K562 (cell line): ENCODE measurements around the gene CCDC97. TPM values are rescaled to one million over a fixed set of nuclear protein-coding genes. Genes with fewer than 3 reads are reported as not detected.

Experiments
- ATAC-seq: fragments of 200-7000 bp; cut with Tn5 transposase; 3 replicates; pipeline ENCODE4 v1.9.1; 2020; ENCODE audit warnings: moderate library complexity
- BruUV-seq: library from RNA; stranded (reverse); fragments of 400-500 nt; replicated peaks from 2 replicates; lab custom pipeline; 2021; lab: Mats Ljungman, UMichigan
- CTCF ChIA-PET: fragments of 300-600 bp; formaldehyde crosslinking; extraction: SDS; loops from one replicate; lab custom pipeline; 2021; ENCODE audit warnings: low intra/inter-chr PET ratio; lab: Yijun Ruan, JAX
- POLR2A ChIA-PET: fragments of 300-600, 350-650 bp; sonication (Branson Sonifier 250); formaldehyde crosslinking; extraction: SDS; loops from one replicate; lab custom pipeline; 2021; ENCODE audit warnings: antibody characterized with exemption, inconsistent platforms; lab: Yijun Ruan, JAX
- DNase-seq, 4 experiments: peaks; one replicate each; pipeline versions ENCODE4 v3.0.0 to v3.0.0-alpha.2; 2011 to 2018; ENCODE audit warnings: low spot score in 3 of 4, mixed read lengths in 3 of 4; ENCODE audit errors: extremely low read depth in 1 of 4
- FAIRE-seq: peaks from 2 replicates; lab custom pipeline; 2011; peaks lifted over from hg19 to GRCh38; lab: Jason Lieb, UNC
- H2AFZ ChIP-seq: 2 replicates; pipeline ENCODE4 v1.6.0; 2011; ENCODE audit warnings: low read depth, low read length, control low read depth, inconsistent platforms
- H3K27ac ChIP-seq: fragments of 200-600 bp; 3 replicates; pipeline ENCODE4 v1.8.0; 2011; ENCODE audit warnings: low read depth, mild to moderate bottlenecking, control low read depth, inconsistent platforms, low read length, moderate library complexity, mixed read lengths; ENCODE audit errors: extremely low read depth
- H3K27me3 ChIP-seq, 2 experiments: fragments of 300-600 bp in 1 of 2; 2 replicates in 1 of 2; 3 replicates in 1 of 2; pipeline versions ENCODE4 v1.6.0 to v1.8.0; 2011; ENCODE audit warnings: inconsistent platforms in 2 of 2, low read length in 2 of 2, mild to moderate bottlenecking in 1 of 2, mixed read lengths in 1 of 2, moderate library complexity in 1 of 2; ENCODE audit not compliant: control insufficient read depth in 2 of 2, insufficient read depth in 2 of 2
- H3K36me3 ChIP-seq: fragments of 300-600 bp; 3 replicates; pipeline ENCODE4 v1.8.0; 2011; ENCODE audit warnings: mild to moderate bottlenecking, low read length, inconsistent platforms; ENCODE audit not compliant: control insufficient read depth, insufficient read depth
- H3K4me1 ChIP-seq, 2 experiments: fragments of 200-600 bp in 1 of 2; replicated peaks in 1 of 2; 2 replicates in 1 of 2; 3 replicates in 1 of 2; pipeline versions ENCODE4 v1.5.1 to v1.8.0; 2011; ENCODE audit warnings: inconsistent platforms in 2 of 2, low read length in 2 of 2, mild to moderate bottlenecking in 1 of 2, mixed read lengths in 1 of 2, moderate library complexity in 1 of 2; ENCODE audit not compliant: control insufficient read depth in 2 of 2, insufficient read depth in 2 of 2
- H3K4me2 ChIP-seq: 2 replicates; pipeline ENCODE4 v1.6.1; 2011; ENCODE audit warnings: low read length, control low read depth, inconsistent platforms, mixed read lengths; ENCODE audit not compliant: insufficient read depth
- H3K4me3 ChIP-seq: fragments of 200-600 bp; sonication (generic), shearing (Covaris generic); 2 replicates; pipeline ENCODE4 v1.5.1; 2016; ENCODE audit warnings: control low read depth, inconsistent platforms
- H3K79me2 ChIP-seq: fragments of 200-600 bp; 3 replicates; pipeline ENCODE4 v1.8.0; 2011; ENCODE audit warnings: low read length, inconsistent platforms; ENCODE audit not compliant: control insufficient read depth, insufficient read depth
- H3K9ac ChIP-seq, 2 experiments: 2 replicates each; pipeline versions ENCODE4 v1.6.0 to v1.6.1; 2011; ENCODE audit warnings: low read depth in 2 of 2, low read length in 2 of 2, control low read depth in 1 of 2, inconsistent platforms in 1 of 2, mild to moderate bottlenecking in 1 of 2, mixed read lengths in 1 of 2; ENCODE audit not compliant: insufficient read depth in 1 of 2
- H3K9me1 ChIP-seq: one replicate; pipeline ENCODE4 v1.6.0; 2011; ENCODE audit warnings: inconsistent platforms, mild to moderate bottlenecking, low read length, moderate library complexity; ENCODE audit not compliant: control insufficient read depth, insufficient read depth
- H3K9me3 ChIP-seq: replicated peaks from 2 replicates; pipeline ENCODE4 v1.5.1; 2011; ENCODE audit warnings: low read depth, low read length, inconsistent platforms; ENCODE audit not compliant: control insufficient read depth, insufficient read depth
- H4K20me1 ChIP-seq: replicated peaks from 2 replicates; pipeline ENCODE4 v1.6.1; 2011; ENCODE audit warnings: low read length, inconsistent platforms, mixed read lengths; ENCODE audit not compliant: control insufficient read depth, insufficient read depth
- ARNT ChIP-seq, 2 experiments: fragments of 450-650 bp; IDR thresholded peaks; 2 replicates each; pipeline ENCODE4 v1.6.1; 2016; ENCODE audit warnings: mild to moderate bottlenecking in 1 of 2
- ATF6 ChIP-seq: sonication (generic); formaldehyde crosslinking; IDR thresholded peaks from 2 replicates; pipeline ENCODE4 v1.4.0; 2020; ENCODE audit warnings: mild to moderate bottlenecking, missing genetic modification reagents
- CC2D1A ChIP-seq: fragments of 450-650 bp; IDR thresholded peaks from 2 replicates; pipeline ENCODE4 v1.6.1; 2017; ENCODE audit warnings: mild to moderate bottlenecking
- CHD1 ChIP-seq: fragments of 200-600 bp; sonication (generic); IDR thresholded peaks from one replicate; pipeline ENCODE4 v1.6.1; 2012; ENCODE audit warnings: mild to moderate bottlenecking, moderate library complexity, low read length, inconsistent platforms
- CLOCK ChIP-seq: fragments of 250-450 bp; sonication (Bioruptor Pico); IDR thresholded peaks from 2 replicates; pipeline ENCODE4 v1.4.0; 2020; ENCODE audit warnings: mild to moderate bottlenecking, moderate library complexity, borderline replicate concordance
- DMBX1 ChIP-seq: fragments of 250-450 bp; sonication (Bioruptor Pico); IDR thresholded peaks from 2 replicates; pipeline ENCODE4 v1.8.0; 2022; ENCODE audit warnings: inconsistent platforms, mild to moderate bottlenecking, moderate library complexity, borderline replicate concordance
- MAFK ChIP-seq: IDR thresholded peaks from 2 replicates; pipeline ENCODE4 v1.6.1; 2011; ENCODE audit warnings: low read length, improper control_type of control experiment
- MEF2A ChIP-seq: IDR thresholded peaks from 2 replicates; pipeline ENCODE4 v1.6.1; 2011; ENCODE audit warnings: low read depth, mild to moderate bottlenecking, low read length, moderate library complexity; ENCODE audit not compliant: control insufficient read depth
- MXD1 ChIP-seq: fragments of 250-450 bp; sonication (Bioruptor Pico); IDR thresholded peaks from 2 replicates; pipeline ENCODE4 v1.8.0; 2021; ENCODE audit warnings: borderline replicate concordance, mild to moderate bottlenecking, moderate library complexity; ENCODE audit not compliant: poor library complexity, severe bottlenecking
- PPARD ChIP-seq: fragments of 250-450 bp; sonication (Bioruptor Pico); IDR thresholded peaks from 2 replicates; pipeline ENCODE4 v1.8.0; 2022; ENCODE audit warnings: inconsistent platforms, mild to moderate bottlenecking, moderate library complexity
- PTTG1 ChIP-seq: fragments of 450-650 bp; IDR thresholded peaks from 2 replicates; pipeline ENCODE4 v1.6.1; 2016; ENCODE audit warnings: low read depth, mild to moderate bottlenecking, missing genetic modification characterization, missing compliant biosample characterization
- RBM39 ChIP-seq: fragments of 200-400 bp; formaldehyde crosslinking; optimal IDR thresholded peaks from 2 replicates; pipeline ENCODE3; 2018; ENCODE audit warnings: low read depth, low read length
- SIN3B ChIP-seq: fragments of 450-650 bp; IDR thresholded peaks from 2 replicates; pipeline ENCODE4 v1.6.1; 2017; ENCODE audit warnings: low read depth, mild to moderate bottlenecking, moderate library complexity
- SNIP1 ChIP-seq: fragments of 450-650 bp; IDR thresholded peaks from 2 replicates; pipeline ENCODE4 v1.7.1; 2017; ENCODE audit warnings: low read depth, mild to moderate bottlenecking
- SRSF1 ChIP-seq: fragments of 200-400 bp; formaldehyde crosslinking; IDR thresholded peaks from 2 replicates; pipeline ENCODE4 v1.6.1; 2017; ENCODE audit warnings: mild to moderate bottlenecking, low read depth, low read length, moderate library complexity
- TBL1XR1 ChIP-seq, 2 experiments: IDR thresholded peaks; 2 replicates each; pipeline ENCODE4 v1.6.1; 2012; ENCODE audit warnings: improper control_type of control experiment in 2 of 2, low read length in 2 of 2, mild to moderate bottlenecking in 1 of 2
- ZNF217 ChIP-seq: sonication (generic); formaldehyde crosslinking; IDR thresholded peaks from 2 replicates; pipeline ENCODE4 v1.8.0; 2022; ENCODE audit warnings: mild to moderate bottlenecking, missing genetic modification reagents
- WGBS: fragments of 100-300 bp; shearing (Covaris generic); methylation state at CpG from one replicate; pipeline ENCODE4 v1.1.6; 2016; ENCODE audit warnings: low coverage, mixed read lengths; ENCODE audit not compliant: insufficient coverage; ENCODE audit errors: missing lambda C conversion rate; 5-methylcytosine and 5-hydroxymethylcytosine counted together
- in situ Hi-C: fragments of 300-500 bp; cut with MboI; formaldehyde crosslinking; loops from 4 replicates; pipeline ENCODE4 v1.15.0; 2018; ENCODE audit warnings: inconsistent platforms, mixed read lengths
- intact Hi-C: fragments of 100-400 bp; cut with micrococcal nuclease; formaldehyde crosslinking; loops from 2 replicates; pipeline ENCODE4 v1.14.2; 2022
- polyA plus RNA-seq, 8 experiments: library from polyadenylated mRNA; depleted of rRNA in 4 of 8; stranded (reverse) in 5 of 8; unstranded in 3 of 8; fragments of >200 nt; fragmentation: Nextera tagmentation in 2 of 8; fragmentation: Illumina TruSeq in 1 of 8; extraction: Ambion mirVana in 2 of 8; extraction: Trizol in 1 of 8; gene quantifications; 2 replicates each; pipeline versions ENCODE4 v1.2.1 to v1.2.3, GENCODE V29; 2011 to 2014; ENCODE audit warnings: inconsistent platforms in 1 of 8, missing spikeins in 1 of 8
- total RNA-seq, 7 experiments: library from RNA; depleted of rRNA in 6 of 7; stranded (reverse); fragments of >200 nt in 6 of 7; fragmentation: Illumina TruSeq in 2 of 7; extraction: Trizol in 2 of 7; gene quantifications; 2 replicates each; pipeline versions ENCODE4 v1.2.1 to v1.2.3, GENCODE V29; 2011 to 2021; ENCODE audit warnings: low replicate concordance in 1 of 7

Gene CCDC97
- total and polyA plus RNA-seq, 9 of the 15 experiments (the other 6 are each of a cell fraction or from before 2014, with no cell fraction given): 0.60 to 16.5 (median 7.0) TPM

GRCh38 chr19:41350735-41351338 lies 40.9 kb downstream of the CCDC97 start:
- peaks cover 11 to 44% of the 10 kb centered on the region in 2 experiments for H3K4me1 ChIP-seq
- in situ Hi-C loops: no loop called here
- BruUV-seq: TSS peak; percentile 66
- TF ChIP-seq PPARD (no peak), SIN3B (no peak), MAFK (no peak), CC2D1A (peak; percentile 41; the same call in 1 of the 2 replicates), MEF2A (peak; percentile 70; the same call in 1 of the 2 replicates), SNIP1 (no peak), SRSF1 (no peak), RBM39 (peak; percentile 34), CLOCK (CRISPR knock-in tag) (no peak), TBL1XR1 (IDR thresholded peaks at IDR 0.05; ENCODE audit: low read length in 2 of 2) (peak; percentile 23 to 51; a peak in 1 of 4 replicates), ATF6 (CRISPR knock-in tag) (no peak), CHD1 (peak; percentile 92), ARNT (IDR thresholded peaks at IDR 0.05) (peak; percentile 36 to 68; a peak in 1 of 4 replicates), MXD1 (no peak), DMBX1 (no peak), PTTG1 (tag) (no peak), ZNF217 (CRISPR knock-in tag) (no peak)

More at GRCh38 chr19:41350735-41351338, 40.9 kb downstream of the CCDC97 start:
- Histone ChIP-seq H3K36me3 (peaks cover 50% of the 10 kb centered on the region), H4K20me1 (peaks cover 17% of the 10 kb centered on the region), H3K9ac (peak overlapping the region; percentile 85 to 99), H3K9me1 (no peaks in the 10 kb centered on the region), H3K79me2 (peaks cover 77% of the 10 kb centered on the region), H3K4me3 (peak overlapping the region; percentile 98), H3K9me3 (no peaks in the 10 kb centered on the region), H2AFZ (peak overlapping the region; percentile 68; the same call in 1 of the 2 replicates), H3K27ac (peak overlapping the region; percentile 93), H3K27me3 (no peaks in the 10 kb centered on the region), H3K4me2 (peak overlapping the region; percentile 100)
- intact Hi-C loops: loop anchor here (5.0 kb wide), 2 partner anchors 44 to 89 kb away; partner anchors contain the start of gene HNRNPUL1
- DNase-seq: peak; percentile 67 to 91 (median 78)
- ATAC-seq: peak; percentile 58
- ChIA-PET POLR2A (interaction anchor here (1.1 to 3.1 kb wide), 9 partner anchors 9 to 147 kb away, joined by 3 to 20 read pairs (median 4); partner anchors contain the start of gene B9D2), CTCF (no interaction called here)
- peak; percentile 94 for FAIRE-seq
- WGBS: under 1% methylated on average over 16 of the region's 22 CpGs
